Erythroblast (primary cell): ENCODE data around the gene TSEN2.
"Not testable (repeated sequence)": the region's sequence is repeated elsewhere in the genome, so short reads cannot be mapped to it uniquely, and the experiment has no call there.

Experiments used
- DNase-seq, 2 experiments: peaks; one replicate each; lab custom pipeline; 2025; lab: John Stamatoyannopoulos, UW
- GATA1 ChIP-seq: IDR thresholded peaks from 2 replicates; pipeline ENCODE4 v1.6.1; 2011; ENCODE audit warnings: low read depth, mild to moderate bottlenecking, control low read depth, low read length, moderate library complexity
- POLR2A ChIP-seq: IDR thresholded peaks from 2 replicates; pipeline ENCODE4 v1.6.1; 2011; ENCODE audit warnings: mild to moderate bottlenecking, low read length

Gene TSEN2

DNA sequence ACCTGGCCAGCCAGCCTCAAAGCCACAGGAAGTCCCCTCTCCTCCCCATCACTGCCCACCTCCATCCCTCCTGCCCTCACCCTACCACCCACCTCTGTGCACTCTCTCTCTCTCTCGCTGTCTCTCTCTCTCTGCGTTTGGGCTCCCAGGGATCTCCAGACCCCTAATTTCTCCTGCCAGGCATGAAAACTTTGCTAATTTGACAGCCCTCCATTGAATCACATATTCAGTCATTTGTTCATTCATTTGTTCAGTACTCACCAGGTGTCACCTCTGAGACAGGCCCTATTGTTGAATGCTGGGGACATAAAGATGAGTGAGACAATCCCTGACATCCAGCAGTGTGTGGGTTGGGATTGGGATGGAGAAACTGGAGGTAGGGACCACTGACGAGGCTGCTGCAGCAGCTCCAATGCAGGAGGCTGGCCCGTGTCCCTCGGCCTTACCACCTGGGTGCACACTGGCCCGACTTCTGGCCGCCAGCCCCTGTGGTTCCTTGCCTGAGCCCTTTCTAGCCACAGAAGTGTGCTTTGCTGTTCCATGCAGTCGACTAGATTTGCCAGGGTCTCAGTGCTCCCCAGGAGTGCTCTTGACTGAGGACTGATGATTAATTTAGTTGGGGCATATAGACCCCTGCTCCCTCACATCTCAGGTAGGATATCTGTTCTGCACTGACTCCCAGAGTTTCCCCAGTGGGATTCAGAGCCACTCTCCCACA lies 38.6 kb upstream of the TSEN2 start:
- no peak for DNase-seq
- TF ChIP-seq POLR2A: no peak
- TF ChIP-seq GATA1: no peak

- DNase-seq: no peak
- no peak for TF ChIP-seq GATA1
- no peak for TF ChIP-seq POLR2A
Observed at GRCh38 chr3:12446298-12446697, 38.0 kb upstream of the TSEN2 start.

DNA sequence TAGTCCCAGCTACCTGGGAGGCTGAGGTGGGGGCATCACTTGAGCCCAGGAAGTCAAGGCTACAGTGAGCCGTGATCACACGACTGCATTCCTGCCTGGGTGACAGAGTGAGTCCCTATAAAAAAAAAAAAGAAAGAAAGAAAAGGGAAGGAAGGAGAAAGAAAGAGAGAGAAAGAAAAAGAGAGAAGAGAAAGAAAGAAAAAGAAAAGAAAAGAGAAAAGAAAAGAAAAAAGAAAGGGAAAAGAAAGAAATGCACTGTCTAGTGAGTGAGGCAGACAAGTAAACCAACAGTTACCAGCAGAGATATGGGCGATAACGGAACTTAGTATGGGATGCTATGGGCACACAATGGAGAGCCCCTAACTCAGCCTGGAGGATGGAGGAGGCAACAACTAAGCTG lies 37.2 kb upstream of the TSEN2 start:
- no peak for TF ChIP-seq GATA1
- no peak for TF ChIP-seq POLR2A
- DNase-seq: no peak

GRCh38 chr3:12448404-12449202 lies 35.7 kb upstream of the TSEN2 start:
- DNase-seq: not testable (repeated sequence)

DNA sequence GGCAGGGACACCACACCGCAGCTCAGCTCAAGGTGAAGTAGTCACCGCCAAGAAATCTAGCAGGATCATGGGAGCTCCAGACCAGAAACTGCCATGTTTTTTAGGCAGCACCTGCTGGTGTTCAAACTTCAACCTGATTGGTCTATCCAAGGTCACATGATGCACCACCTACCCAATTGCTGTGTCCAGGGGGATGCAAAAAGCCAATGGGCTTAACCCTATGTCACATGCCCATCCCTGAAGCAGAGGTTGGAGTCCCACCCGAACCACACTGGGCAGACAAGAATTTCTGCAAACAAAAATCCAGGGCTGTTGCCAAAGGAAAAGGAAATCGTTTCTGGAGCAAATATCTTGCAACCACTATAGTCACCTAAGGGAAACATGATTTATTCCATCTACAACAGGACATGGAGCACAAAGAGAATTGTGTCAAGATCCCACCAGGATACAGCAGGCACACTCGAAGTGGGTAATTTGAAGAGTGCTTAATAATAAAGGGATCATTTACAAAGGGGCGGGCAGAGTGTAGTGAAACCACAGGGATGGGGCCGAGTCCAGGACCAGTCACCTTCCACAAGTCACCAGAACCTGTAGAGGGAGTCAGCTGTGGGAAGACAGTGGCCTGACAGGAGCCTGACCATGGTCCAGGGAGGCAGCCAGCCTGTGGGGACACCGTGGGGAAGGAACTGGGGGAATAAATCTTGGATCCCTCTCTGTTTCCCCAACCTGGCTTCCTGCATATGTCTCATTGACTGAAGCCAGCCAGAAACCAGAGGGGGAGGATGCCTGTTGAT lies 34.2 kb upstream of the TSEN2 start:
- TF ChIP-seq GATA1 (no peak), POLR2A (no peak)

DNA sequence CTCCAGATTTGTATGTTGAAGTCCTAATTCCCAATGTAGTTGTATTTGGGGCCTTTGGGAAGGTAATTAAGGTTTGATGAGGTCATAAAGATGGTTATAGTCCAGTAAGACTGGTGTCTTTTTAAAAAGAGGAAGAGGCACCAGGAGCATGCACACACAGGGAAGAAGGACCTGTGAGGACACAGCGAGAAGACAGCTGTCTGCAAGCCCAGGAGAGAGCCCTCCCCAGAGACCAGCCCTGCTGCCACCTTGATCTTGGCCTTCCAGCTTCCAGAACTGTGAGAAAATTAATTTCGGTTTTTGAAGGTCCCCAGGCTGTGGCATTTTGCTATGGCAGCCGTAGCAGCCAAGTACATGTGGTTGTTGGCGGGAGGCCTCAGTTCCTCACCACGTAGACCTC lies 32.8 kb upstream of the TSEN2 start:
- TF ChIP-seq POLR2A (no peak), GATA1 (no peak)
- DNase-seq: no peak

More for the DNA sequence above, 34.2 kb upstream of the TSEN2 start:
- no peak for DNase-seq

DNA sequence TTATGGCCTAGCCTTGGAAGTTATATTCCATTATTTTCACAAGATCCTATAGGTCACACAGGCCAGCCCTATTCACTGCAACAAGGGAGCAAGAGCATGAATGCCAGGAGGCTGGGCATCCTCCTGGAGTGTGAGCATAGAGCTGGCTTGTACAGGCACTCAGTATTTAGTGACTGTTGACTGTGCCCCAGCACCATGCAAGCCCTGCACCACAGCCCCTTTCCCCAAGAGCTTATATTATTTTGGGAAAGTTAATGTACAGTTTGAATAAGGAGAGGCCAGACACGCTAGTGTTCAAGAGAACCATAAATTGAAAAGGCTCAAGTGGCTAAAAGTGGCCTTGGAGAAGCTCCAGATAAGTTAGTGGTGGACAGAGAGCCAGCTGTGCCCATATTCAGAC lies 32.3 kb upstream of the TSEN2 start:
- no peak for DNase-seq
- no peak for TF ChIP-seq GATA1

DNA sequence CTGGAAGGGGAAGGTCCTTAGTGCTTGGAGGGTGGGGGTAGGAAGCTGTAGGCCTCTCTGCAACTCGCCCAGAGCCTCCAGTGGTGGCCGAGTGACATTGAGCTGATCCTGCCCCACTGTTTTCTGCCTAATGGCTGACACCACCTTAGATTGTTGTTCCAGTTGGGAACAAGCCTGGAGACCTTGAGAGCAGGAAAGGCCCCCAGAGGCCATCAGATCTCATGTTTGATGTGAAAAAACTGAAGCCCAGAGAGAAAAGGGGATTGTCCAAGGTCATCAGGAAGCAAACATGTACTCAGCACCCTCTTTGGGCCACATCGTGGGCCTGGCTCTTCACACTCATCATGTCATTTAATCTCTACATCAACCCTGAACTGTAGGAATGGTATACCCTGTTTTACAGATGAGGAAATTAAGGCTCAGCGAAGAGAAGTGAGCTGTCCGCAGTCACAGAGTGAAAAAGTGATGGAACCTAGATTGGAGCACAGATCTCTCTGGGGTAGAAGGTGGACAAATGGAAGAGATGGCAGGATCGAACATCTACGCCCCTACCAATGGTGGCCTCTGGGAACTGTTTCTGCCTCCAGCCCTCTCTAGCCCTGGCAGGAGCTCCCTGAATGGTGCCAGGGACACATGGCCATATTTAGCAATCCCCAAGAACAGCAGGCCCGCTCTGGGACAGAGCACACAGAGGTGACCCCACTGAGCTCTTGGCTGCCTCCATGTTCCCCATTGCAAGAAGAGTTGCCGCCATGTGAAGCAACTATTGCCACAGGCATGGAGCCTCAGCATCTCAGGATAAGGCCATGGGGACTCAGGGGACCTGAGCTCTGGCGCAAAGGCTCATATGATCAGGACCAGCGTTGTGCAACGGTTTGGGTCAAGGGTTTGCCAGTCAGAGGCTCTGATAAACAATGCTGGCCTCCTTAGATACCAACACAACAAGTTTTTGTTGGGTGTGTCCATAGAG lies 31.6 kb upstream of the TSEN2 start:
- no peak for DNase-seq
- TF ChIP-seq GATA1: no peak
- TF ChIP-seq POLR2A: no peak

- TF ChIP-seq POLR2A (no peak), GATA1 (no peak)
- no peak for DNase-seq
Observed at GRCh38 chr3:12454076-12454815, 30.0 kb upstream of the TSEN2 start.

- TF ChIP-seq GATA1 (no peak), POLR2A (no peak)
- no peak for DNase-seq
Observed at GRCh38 chr3:12454816-12455121, 29.5 kb upstream of the TSEN2 start.

- no peak for TF ChIP-seq POLR2A
- TF ChIP-seq GATA1: no peak
- no peak for DNase-seq
Observed at GRCh38 chr3:12455740-12456139, 28.5 kb upstream of the TSEN2 start.

DNA sequence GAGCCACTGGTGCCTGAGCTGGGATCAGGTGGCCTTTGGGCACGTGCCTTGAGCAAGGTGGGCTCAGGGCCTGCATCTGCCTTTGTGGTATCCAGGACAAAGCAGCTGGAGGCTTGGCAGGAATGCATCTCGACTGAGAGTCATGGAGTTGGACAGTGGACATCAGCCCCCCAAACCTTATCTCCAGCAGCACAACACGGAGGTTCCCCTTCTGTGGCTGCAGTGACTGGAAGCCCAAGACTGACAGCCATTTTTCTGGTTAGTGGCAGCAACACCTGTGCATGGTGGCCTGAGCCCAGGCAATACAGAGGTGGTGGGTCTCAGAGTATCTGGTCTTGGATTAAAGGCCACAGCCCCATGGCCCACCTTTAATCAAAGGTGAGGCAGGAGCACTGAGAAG lies 27.8 kb upstream of the TSEN2 start:
- no peak for DNase-seq
- TF ChIP-seq GATA1: no peak
- no peak for TF ChIP-seq POLR2A

- DNase-seq: not testable (repeated sequence)
Observed at GRCh38 chr3:12457380-12457779, 26.9 kb upstream of the TSEN2 start.
